Measurements from ENCODE around the gene ST3GAL3. TPM values are rescaled to one million over a fixed set of nuclear protein-coding genes. Genes with fewer than 3 reads are reported as not detected.

Gene ST3GAL3
- total and polyA plus RNA-seq, 2 experiments from 2014 or later = 6.2 to 6.3 TPM

DNA sequence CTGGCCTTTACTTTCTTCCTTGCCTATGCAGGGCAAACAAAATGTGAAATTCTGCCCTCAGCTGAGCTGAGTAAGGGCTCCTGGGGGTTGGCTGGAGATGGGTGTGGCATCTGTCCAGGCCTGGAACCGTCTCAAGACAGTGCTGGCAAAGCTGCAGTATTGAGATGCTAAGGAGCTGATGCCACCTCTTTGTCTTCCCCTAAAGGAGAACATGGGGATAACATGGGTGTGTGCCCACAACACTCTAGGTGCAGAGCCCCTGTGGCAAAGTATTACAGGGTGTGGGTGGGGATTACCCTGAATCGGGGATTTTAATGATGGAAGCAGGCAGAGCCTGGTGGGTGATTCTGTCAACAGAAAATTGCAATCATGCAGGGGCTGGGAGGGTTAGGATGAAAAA is 2.5 kb upstream of the ST3GAL3 start:
- peaks cover 3% of the 10 kb centered on the region for H4K20me1 ChIP-seq (ENCODE audit: insufficient read depth, poor library complexity, severe bottlenecking)
- no peak overlapping the region for H2AFZ ChIP-seq
- H3K36me3 ChIP-seq (replicated peaks; ENCODE audit: insufficient read depth, low read depth) = no peaks in the 10 kb centered on the region
- no peaks in the 10 kb centered on the region for H3K9me3 ChIP-seq (ENCODE audit: low read depth)
- no peak for TF ChIP-seq EZH2 (IDR thresholded peaks at IDR 0.05; ENCODE audit: borderline replicate concordance)
- TF ChIP-seq, protein P1, sequence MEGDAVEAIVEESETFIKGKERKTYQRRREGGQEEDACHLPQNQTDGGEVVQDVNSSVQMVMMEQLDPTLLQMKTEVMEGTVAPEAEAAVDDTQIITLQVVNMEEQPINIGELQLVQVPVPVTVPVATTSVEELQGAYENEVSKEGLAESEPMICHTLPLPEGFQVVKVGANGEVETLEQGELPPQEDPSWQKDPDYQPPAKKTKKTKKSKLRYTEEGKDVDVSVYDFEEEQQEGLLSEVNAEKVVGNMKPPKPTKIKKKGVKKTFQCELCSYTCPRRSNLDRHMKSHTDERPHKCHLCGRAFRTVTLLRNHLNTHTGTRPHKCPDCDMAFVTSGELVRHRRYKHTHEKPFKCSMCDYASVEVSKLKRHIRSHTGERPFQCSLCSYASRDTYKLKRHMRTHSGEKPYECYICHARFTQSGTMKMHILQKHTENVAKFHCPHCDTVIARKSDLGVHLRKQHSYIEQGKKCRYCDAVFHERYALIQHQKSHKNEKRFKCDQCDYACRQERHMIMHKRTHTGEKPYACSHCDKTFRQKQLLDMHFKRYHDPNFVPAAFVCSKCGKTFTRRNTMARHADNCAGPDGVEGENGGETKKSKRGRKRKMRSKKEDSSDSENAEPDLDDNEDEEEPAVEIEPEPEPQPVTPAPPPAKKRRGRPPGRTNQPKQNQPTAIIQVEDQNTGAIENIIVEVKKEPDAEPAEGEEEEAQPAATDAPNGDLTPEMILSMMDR (IDR thresholded peaks at IDR 0.05; ENCODE audit: poor library complexity) = no peak
- TF ChIP-seq EZH2phosphoT487 (IDR thresholded peaks at IDR 0.05; ENCODE audit: low read depth, severe bottlenecking, unreplicated experiment) = no peak
- H3K4me2 ChIP-seq = no peak overlapping the region
- H3K9me2 ChIP-seq (replicated peaks; ENCODE audit: insufficient read depth) = no peaks in the 10 kb centered on the region
- no peaks in the 10 kb centered on the region for H3K27me3 ChIP-seq
- 74% methylated on average over 2 of the region's 2 CpGs for WGBS (ENCODE audit: low lambda C conversion rate, missing lambda C conversion rate)
- DNase-seq (ENCODE audit: low spot score) = no peak
- peaks cover 3% of the 10 kb centered on the region for H3K79me2 ChIP-seq
- H3K4me3 ChIP-seq = no peak overlapping the region
- H3K4me1 ChIP-seq (ENCODE audit: insufficient read depth) = peaks cover 3% of the 10 kb centered on the region
- H3K27ac ChIP-seq = no peak overlapping the region

DNA sequence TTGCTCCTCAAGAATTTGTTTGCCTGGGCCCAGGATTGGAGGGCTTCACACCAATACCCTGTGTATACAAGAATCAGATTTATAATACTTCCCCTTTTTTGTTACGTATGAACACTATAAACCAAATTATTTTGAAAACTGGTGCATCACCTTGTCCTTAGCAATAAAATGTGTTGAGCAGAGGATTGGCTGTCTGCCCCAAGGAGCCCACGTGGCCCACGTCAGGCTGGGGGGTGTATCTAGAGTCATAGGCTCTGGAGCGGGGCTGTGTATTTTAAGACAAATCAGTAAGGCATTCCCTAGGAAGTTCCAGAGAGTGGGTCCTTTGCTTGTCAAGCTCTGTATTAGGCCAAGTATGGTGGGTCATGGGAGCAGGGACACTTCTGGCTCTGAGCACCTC is 2.0 kb upstream of the ST3GAL3 start:
- H4K20me1 ChIP-seq (ENCODE audit: insufficient read depth, poor library complexity, severe bottlenecking) = peaks cover 3% of the 10 kb centered on the region
- H2AFZ ChIP-seq = no peak overlapping the region
- no peaks in the 10 kb centered on the region for H3K9me2 ChIP-seq (replicated peaks; ENCODE audit: insufficient read depth)
- no peak for TF ChIP-seq EZH2 (IDR thresholded peaks at IDR 0.05; ENCODE audit: borderline replicate concordance)
- no peak for TF ChIP-seq EZH2phosphoT487 (IDR thresholded peaks at IDR 0.05; ENCODE audit: low read depth, severe bottlenecking, unreplicated experiment)
- TF ChIP-seq, protein P1 (IDR thresholded peaks at IDR 0.05; ENCODE audit: poor library complexity) = no peak
- H3K4me3 ChIP-seq = no peak overlapping the region
- 95% methylated on average over 4 of the region's 4 CpGs for WGBS (ENCODE audit: low lambda C conversion rate, missing lambda C conversion rate)
- H3K36me3 ChIP-seq (replicated peaks; ENCODE audit: insufficient read depth, low read depth) = no peaks in the 10 kb centered on the region
- peaks cover 3% of the 10 kb centered on the region for H3K79me2 ChIP-seq
- H3K27me3 ChIP-seq = no peaks in the 10 kb centered on the region
- no peak overlapping the region for H3K27ac ChIP-seq
- peaks cover 3% of the 10 kb centered on the region for H3K4me1 ChIP-seq (ENCODE audit: insufficient read depth)
- no peaks in the 10 kb centered on the region for H3K9me3 ChIP-seq (ENCODE audit: low read depth)
- no peak overlapping the region for H3K4me2 ChIP-seq
- DNase-seq (ENCODE audit: low spot score) = no peak

DNA sequence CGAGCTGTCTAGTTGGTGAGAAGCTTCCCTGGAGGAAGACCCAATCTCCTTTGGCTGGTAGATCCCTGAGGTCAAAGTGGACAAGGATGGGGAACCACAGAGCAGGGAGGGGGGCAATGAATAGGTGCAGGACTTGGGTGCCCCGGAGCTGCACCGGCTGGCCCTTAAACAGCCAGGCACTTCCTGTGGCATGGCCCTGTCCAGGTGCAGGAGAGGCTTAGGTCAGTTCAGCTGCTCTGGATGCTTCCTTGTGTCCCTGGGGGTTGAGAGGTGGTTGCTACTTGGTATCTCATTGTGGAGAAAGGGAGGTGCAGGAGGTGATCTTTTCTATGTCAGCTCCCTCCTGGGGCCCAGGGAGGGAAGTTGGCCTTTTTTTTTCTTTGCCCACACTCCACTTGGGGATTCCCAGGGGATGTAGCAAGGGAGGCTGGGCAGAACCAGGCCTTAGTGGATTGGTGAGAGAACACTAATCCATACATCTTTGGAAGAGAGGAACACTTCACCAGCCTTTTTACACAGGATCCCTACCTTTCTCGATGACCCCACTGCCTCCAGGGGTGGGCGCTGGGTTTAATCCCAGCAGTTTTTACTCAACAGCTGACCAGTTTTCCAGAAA is 1.2 kb upstream of the ST3GAL3 start:
- no peaks in the 10 kb centered on the region for H3K9me2 ChIP-seq (replicated peaks; ENCODE audit: insufficient read depth)
- 69% methylated on average over 5 of the region's 5 CpGs for WGBS (ENCODE audit: low lambda C conversion rate, missing lambda C conversion rate)
- peaks cover 3% of the 10 kb centered on the region for H3K4me1 ChIP-seq (ENCODE audit: insufficient read depth)
- H3K27me3 ChIP-seq = no peaks in the 10 kb centered on the region
- H2AFZ ChIP-seq = no peak overlapping the region
- TF ChIP-seq, protein P1 (IDR thresholded peaks at IDR 0.05; ENCODE audit: poor library complexity) = no peak
- no peak for TF ChIP-seq EZH2 (IDR thresholded peaks at IDR 0.05; ENCODE audit: borderline replicate concordance)
- TF ChIP-seq EZH2phosphoT487 (IDR thresholded peaks at IDR 0.05; ENCODE audit: low read depth, severe bottlenecking, unreplicated experiment) = no peak
- peak; percentile 16 for DNase-seq (ENCODE audit: low spot score)
- H3K4me3 ChIP-seq = no peak overlapping the region
- peak overlapping the region; percentile 24 for H3K27ac ChIP-seq
- no peaks in the 10 kb centered on the region for H3K9me3 ChIP-seq (ENCODE audit: low read depth)
- H3K36me3 ChIP-seq (replicated peaks; ENCODE audit: insufficient read depth, low read depth) = no peaks in the 10 kb centered on the region
- peaks cover 3% of the 10 kb centered on the region for H3K79me2 ChIP-seq
- H3K4me2 ChIP-seq = peak overlapping the region; percentile 95
- H4K20me1 ChIP-seq (ENCODE audit: insufficient read depth, poor library complexity, severe bottlenecking) = peaks cover 3% of the 10 kb centered on the region

Data from hepatocyte (in vitro differentiated cells).